ENCODE results near the gene ADAMTS5.

The ADAMTS5 gene

GRCh38 chr21:26967062-26967913, at the start of gene ADAMTS5:
Gene ADAMTS5, minus strand, starts transcription at chr21:26967088. Its CDS starts 697 bp downstream, at chr21:26966391.
- DNase-seq (ENCODE audit: low read depth in 4 of 4, low spot score in 1 of 4): no peak

GRCh38 chr21:27001526-27001925, 34.6 kb upstream of the ADAMTS5 start:
- DNase-seq (ENCODE audit: low read depth in 4 of 4, low spot score in 1 of 4): no peak

- no peak for DNase-seq (ENCODE audit: low read depth in 4 of 4, low spot score in 1 of 4)
Observed at GRCh38 chr21:26983576-26983975, 16.7 kb upstream of the ADAMTS5 start.

- no peak for DNase-seq (ENCODE audit: low read depth in 4 of 4, low spot score in 1 of 4)
Observed at GRCh38 chr21:26982767-26983166, 15.9 kb upstream of the ADAMTS5 start.

GRCh38 chr21:26977746-26978145, 10.9 kb upstream of the ADAMTS5 start:
- DNase-seq (ENCODE audit: low read depth in 4 of 4, low spot score in 1 of 4): no peak

- no peak for DNase-seq (ENCODE audit: low read depth in 4 of 4, low spot score in 1 of 4)
Observed at GRCh38 chr21:26973226-26973625, 6.3 kb upstream of the ADAMTS5 start.

- no peak for DNase-seq (ENCODE audit: low read depth in 4 of 4, low spot score in 1 of 4)
Observed at GRCh38 chr21:26972192-26972591, 5.3 kb upstream of the ADAMTS5 start.

GRCh38 chr21:26969971-26970725, 3.3 kb upstream of the ADAMTS5 start:
- DNase-seq (ENCODE audit: low read depth in 4 of 4, low spot score in 1 of 4): no peak

GRCh38 chr21:26966649-26967061, 233 bp downstream of the ADAMTS5 start:
- no peak for DNase-seq (ENCODE audit: low read depth in 4 of 4, low spot score in 1 of 4)

GRCh38 chr21:26965907-26966581, 844 bp downstream of the ADAMTS5 start:
- no peak for DNase-seq (ENCODE audit: low read depth in 4 of 4, low spot score in 1 of 4)

- DNase-seq (ENCODE audit: low read depth in 4 of 4, low spot score in 1 of 4): no peak
Observed at GRCh38 chr21:26965040-26965906, 1.6 kb downstream of the ADAMTS5 start.

- DNase-seq (ENCODE audit: low read depth in 4 of 4, low spot score in 1 of 4): no peak
Observed at GRCh38 chr21:26964170-26964778, 2.6 kb downstream of the ADAMTS5 start.

GRCh38 chr21:26962621-26963181, 4.2 kb downstream of the ADAMTS5 start:
- DNase-seq (ENCODE audit: low read depth in 4 of 4, low spot score in 1 of 4): no peak

GRCh38 chr21:26961698-26962097, 5.2 kb downstream of the ADAMTS5 start:
- no peak for DNase-seq (ENCODE audit: low read depth in 4 of 4, low spot score in 1 of 4)

- no peak for DNase-seq (ENCODE audit: low read depth in 4 of 4, low spot score in 1 of 4)
Observed at GRCh38 chr21:26958788-26959187, 8.1 kb downstream of the ADAMTS5 start.

- no peak for DNase-seq (ENCODE audit: low read depth in 4 of 4, low spot score in 1 of 4)
Observed at GRCh38 chr21:26956813-26957212, 10.1 kb downstream of the ADAMTS5 start.

- DNase-seq (ENCODE audit: low read depth in 4 of 4, low spot score in 1 of 4): no peak
Observed at GRCh38 chr21:26956216-26956615, 10.7 kb downstream of the ADAMTS5 start.

- DNase-seq (ENCODE audit: low read depth in 4 of 4, low spot score in 1 of 4): no peak
Observed at GRCh38 chr21:26954662-26955121, 12.2 kb downstream of the ADAMTS5 start.

- DNase-seq (ENCODE audit: low read depth in 4 of 4, low spot score in 1 of 4): no peak
Observed at GRCh38 chr21:26952374-26953066, 14.4 kb downstream of the ADAMTS5 start.
